Neural progenitor cell (in vitro differentiated cells): ENCODE results near the gene LSM11.

Source experiments
- CTCF ChIP-seq: fragments of 200-600 bp; sonication (generic); IDR thresholded peaks from 2 replicates; pipeline ENCODE4 v1.5.1; 2017; ENCODE audit warnings: antibody characterized with exemption, mild to moderate bottlenecking
- EZH2 ChIP-seq: fragments of 200-600 bp; sonication (generic); IDR thresholded peaks from 2 replicates; pipeline ENCODE4 v1.6.1; 2017; ENCODE audit warnings: antibody characterized with exemption, mild to moderate bottlenecking, moderate library complexity
- EZH2phosphoT487 ChIP-seq: fragments of 200-600 bp; sonication (generic); IDR thresholded peaks from 2 replicates; pipeline ENCODE4 v1.6.1; 2017; ENCODE audit warnings: antibody characterized with exemption

DNA sequence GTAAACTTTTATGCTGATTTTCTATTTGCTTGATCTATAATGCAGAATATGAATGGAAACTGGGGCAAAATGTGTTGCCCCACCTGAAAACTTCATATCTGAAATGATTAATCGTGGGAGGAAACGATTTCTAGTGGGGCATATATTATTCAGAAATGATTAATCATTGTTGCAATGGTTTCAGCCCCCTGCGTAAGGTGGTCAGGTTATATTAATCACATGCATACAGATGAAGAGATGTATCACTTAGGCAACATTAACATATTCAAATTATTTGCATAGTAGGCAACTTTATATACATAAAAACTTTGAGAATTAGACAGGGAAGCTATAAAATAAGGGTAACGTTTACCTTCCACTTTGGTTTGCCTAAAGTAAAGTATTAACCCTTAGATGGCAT, 49.8 kb downstream of the LSM11 start:
- TF ChIP-seq CTCF = no peak
- no peak for TF ChIP-seq EZH2
- no peak for TF ChIP-seq EZH2phosphoT487
